CD4-positive, alpha-beta T cell treated with Interleukin-15 for 1 hour (primary cell): ENCODE results near the gene SPDYE8.
"Not testable (repeated sequence)": the region's sequence is repeated elsewhere in the genome, so short reads cannot be mapped to it uniquely, and the experiment has no call there.

Source experiments
- DNase-seq: peaks from one replicate; pipeline ENCODE4 v3.0.0-alpha.2; 2020

SPDYE8 gene

GRCh38 chr7:73029666-73030065 lies at the start of gene SPDYE8:
SPDYE8 (minus strand) TSS chr7:73029766; CDS start chr7:73027966, 1,800 bp downstream.
- not testable (repeated sequence) for DNase-seq

GRCh38 chr7:73057811-73058210 lies 28.2 kb upstream of the SPDYE8 start, which contains the start of gene SPDYE11:
SPDYE11 (minus strand) TSS chr7:73057911; CDS start chr7:73056111, 1,800 bp downstream.
- DNase-seq, result not testable (repeated sequence)

- not testable (repeated sequence) for DNase-seq
Observed at GRCh38 chr7:73006491-73006890, 23.1 kb downstream of the SPDYE8 start.

- DNase-seq, result peak; percentile 89
Observed at GRCh38 chr7:73005693-73006447, 23.7 kb downstream of the SPDYE8 start.

- DNase-seq, result peak; percentile 69
Observed at GRCh38 chr7:73005356-73005692, 24.2 kb downstream of the SPDYE8 start.

- not testable (repeated sequence) for DNase-seq
Observed at GRCh38 chr7:72997887-72998468, 31.6 kb downstream of the SPDYE8 start.

- DNase-seq, result not testable (repeated sequence)
Observed at GRCh38 chr7:72997447-72997846, 32.1 kb downstream of the SPDYE8 start.

GRCh38 chr7:72995484-72995883 lies 34.1 kb downstream of the SPDYE8 start:
- not testable (repeated sequence) for DNase-seq

GRCh38 chr7:72990146-72990913 lies 39.2 kb downstream of the SPDYE8 start:
- not testable (repeated sequence) for DNase-seq

- DNase-seq, result not testable (repeated sequence)
Observed at GRCh38 chr7:72982084-72982483, 47.5 kb downstream of the SPDYE8 start.

GRCh38 chr7:72980382-72980781 lies 49.2 kb downstream of the SPDYE8 start:
- not testable (repeated sequence) for DNase-seq

GRCh38 chr7:72976434-72976833 lies 53.1 kb downstream of the SPDYE8 start:
- DNase-seq, result not testable (repeated sequence)

GRCh38 chr7:72975656-72976286 lies 53.8 kb downstream of the SPDYE8 start:
- peak; percentile 14 for DNase-seq

GRCh38 chr7:72974781-72975180 lies 54.8 kb downstream of the SPDYE8 start:
- not testable (repeated sequence) for DNase-seq

- not testable (repeated sequence) for DNase-seq
Observed at GRCh38 chr7:72971505-72971904, 58.1 kb downstream of the SPDYE8 start.
